NCI-H2029 treated with DMSO at 0.1 percent for 48 hours (cell line): ENCODE results near the gene KRTAP12-2.
"Not testable (repeated sequence)": the region's sequence is repeated elsewhere in the genome, so short reads cannot be mapped to it uniquely, and the experiment has no call there.

Experiments
- DNase-seq: peaks from one replicate; lab custom pipeline; 2025; lab: John Stamatoyannopoulos, UW

Gene KRTAP12-2

GRCh38 chr21:44684077-44684476 lies 17.4 kb upstream of the KRTAP12-2 start:
- no peak for DNase-seq

GRCh38 chr21:44682580-44683151 lies 15.9 kb upstream of the KRTAP12-2 start:
- DNase-seq: no peak

- peak; percentile 73 for DNase-seq
Observed at GRCh38 chr21:44681861-44682579, 15.3 kb upstream of the KRTAP12-2 start, which contains the start of gene KRTAP12-1. KRTAP12-1 (minus strand) TSS chr21:44682163; CDS start chr21:44682123, 40 bp downstream.

GRCh38 chr21:44681152-44681551 lies 14.4 kb upstream of the KRTAP12-2 start:
- no peak for DNase-seq

- DNase-seq: no peak
Observed at GRCh38 chr21:44677881-44678280, 11.2 kb upstream of the KRTAP12-2 start.

GRCh38 chr21:44671911-44672310 lies 5.2 kb upstream of the KRTAP12-2 start:
- DNase-seq: no peak

- DNase-seq: no peak
Observed at GRCh38 chr21:44670642-44671432, 4.1 kb upstream of the KRTAP12-2 start.

- DNase-seq: no peak
Observed at GRCh38 chr21:44667612-44668011, 885 bp upstream of the KRTAP12-2 start.

GRCh38 chr21:44664691-44665090 lies 2.0 kb downstream of the KRTAP12-2 start:
- DNase-seq: no peak

GRCh38 chr21:44661567-44661966 lies 5.2 kb downstream of the KRTAP12-2 start:
- DNase-seq: not testable (repeated sequence)

- DNase-seq: no peak
Observed at GRCh38 chr21:44658913-44659595, 7.7 kb downstream of the KRTAP12-2 start.

- DNase-seq: no peak
Observed at GRCh38 chr21:44658541-44658910, 8.2 kb downstream of the KRTAP12-2 start.

- no peak for DNase-seq
Observed at GRCh38 chr21:44657635-44658540, 8.8 kb downstream of the KRTAP12-2 start, which contains the start of gene KRTAP12-3. KRTAP12-3 (plus strand) TSS chr21:44657932; CDS start chr21:44657980, 48 bp downstream.

- no peak for DNase-seq
Observed at GRCh38 chr21:44656868-44657267, 9.9 kb downstream of the KRTAP12-2 start.

- DNase-seq: no peak
Observed at GRCh38 chr21:44654576-44655175, 12.1 kb downstream of the KRTAP12-2 start, which contains the start of gene KRTAP12-4. KRTAP12-4 (minus strand) TSS chr21:44654659; CDS start chr21:44654614, 45 bp downstream.

GRCh38 chr21:44653656-44654575 lies 12.8 kb downstream of the KRTAP12-2 start:
- DNase-seq: no peak

- no peak for DNase-seq
Observed at GRCh38 chr21:44653123-44653522, 13.6 kb downstream of the KRTAP12-2 start.

- no peak for DNase-seq
Observed at GRCh38 chr21:44650973-44651675, 15.6 kb downstream of the KRTAP12-2 start.
